Loucy (cell line): ENCODE results near the gene CASQ1.

Experiments
- H2AFZ ChIP-seq: fragments of 200-600 bp; sonication (generic); 2 replicates; pipeline ENCODE4 v1.6.0; 2016; ENCODE audit warnings: antibody characterized with exemption, mild to moderate bottlenecking, low read length, moderate library complexity
- H3F3A ChIP-seq: fragments of 200-600 bp; 2 replicates; pipeline ENCODE4 v1.6.0; 2016; ENCODE audit warnings: antibody characterized with exemption, low read depth, mild to moderate bottlenecking
- H3K27me3 ChIP-seq: fragments of 200-600 bp; sonication (generic); 2 replicates; pipeline ENCODE4 v1.6.1; 2014; ENCODE audit warnings: low read length, mild to moderate bottlenecking; ENCODE audit not compliant: insufficient read depth, poor library complexity, severe bottlenecking
- H3K36me3 ChIP-seq: fragments of 200-600 bp; sonication (generic); 2 replicates; pipeline ENCODE4 v1.6.1; 2016; ENCODE audit warnings: low read length; ENCODE audit not compliant: insufficient read depth
- H3K4me1 ChIP-seq: fragments of 200-600 bp; sonication (generic); 2 replicates; pipeline ENCODE4 v1.5.1; 2014; ENCODE audit warnings: low read length, mild to moderate bottlenecking; ENCODE audit not compliant: insufficient read depth, poor library complexity, severe bottlenecking
- H3K4me2 ChIP-seq: fragments of 200-600 bp; sonication (generic); 2 replicates; pipeline ENCODE4 v1.6.0; 2014; ENCODE audit warnings: antibody characterized with exemption, low read length, low read depth, mild to moderate bottlenecking; ENCODE audit not compliant: poor library complexity, severe bottlenecking
- H3K4me3 ChIP-seq: fragments of 200-600 bp; sonication (generic); 2 replicates; pipeline ENCODE4 v1.5.1; 2014; ENCODE audit warnings: low read length, mild to moderate bottlenecking, mixed read lengths; ENCODE audit not compliant: poor library complexity, severe bottlenecking
- H3K79me2 ChIP-seq: fragments of 200-600 bp; sonication (generic); 2 replicates; pipeline ENCODE4 v1.6.1; 2014; ENCODE audit warnings: low read length; ENCODE audit not compliant: insufficient read depth
- H3K9ac ChIP-seq: fragments of 200-600 bp; sonication (generic); 2 replicates; pipeline ENCODE4 v1.6.0; 2014; ENCODE audit warnings: mild to moderate bottlenecking, low read depth, low read length, moderate library complexity; ENCODE audit not compliant: poor library complexity, severe bottlenecking
- H3K9me2 ChIP-seq: fragments of 200-600 bp; sonication (generic); replicated peaks from 2 replicates; pipeline ENCODE4 v1.6.1; 2016; ENCODE audit warnings: low read depth, low read length, mixed read lengths
- H3K9me3 ChIP-seq: fragments of 200-600 bp; sonication (generic); 2 replicates; pipeline ENCODE4 v1.6.1; 2014; ENCODE audit warnings: mild to moderate bottlenecking, antibody characterized with exemption, low read length, low read depth; ENCODE audit not compliant: insufficient read depth
- H4K20me1 ChIP-seq: fragments of 200-600 bp; sonication (generic); 2 replicates; pipeline ENCODE4 v1.6.0; 2014; ENCODE audit warnings: antibody characterized with exemption, low read length, mild to moderate bottlenecking; ENCODE audit not compliant: insufficient read depth, poor library complexity, severe bottlenecking
- EZH2phosphoT487 ChIP-seq: fragments of 200-600 bp; IDR thresholded peaks from 2 replicates; pipeline ENCODE4 v1.6.1; 2018; ENCODE audit warnings: antibody characterized with exemption, mild to moderate bottlenecking, moderate library complexity, borderline replicate concordance
- TF ChIP-seq, protein P1 (sequence below): fragments of 200-600 bp; sonication (generic); conservative IDR thresholded peaks from 2 replicates; pipeline ENCODE4 v1.5.1; 2014; ENCODE audit warnings: mild to moderate bottlenecking, antibody characterized with exemption, low read length

Gene CASQ1

GRCh38 chr1:160189649-160190625 is at the start of gene CASQ1:
TSS of gene CASQ1 (plus strand) at chr1:160190575. CDS start at chr1:160190752, 177 bp downstream.
- no peaks in the 10 kb centered on the region for H3K9me2 ChIP-seq
- no peaks in the 10 kb centered on the region for H3K27me3 ChIP-seq
- no peak within 1 kb of the TSS for H2AFZ ChIP-seq
- no peaks in the 10 kb centered on the region for H3K9me3 ChIP-seq
- no peaks in the 10 kb centered on the region for H3K4me1 ChIP-seq
- no peaks in the 10 kb centered on the region for H3K36me3 ChIP-seq
- no peaks in the 10 kb centered on the region for H4K20me1 ChIP-seq
- H3F3A ChIP-seq = no peaks in the 10 kb centered on the region
- TF ChIP-seq EZH2phosphoT487 = no peak
- TF ChIP-seq, protein P1, sequence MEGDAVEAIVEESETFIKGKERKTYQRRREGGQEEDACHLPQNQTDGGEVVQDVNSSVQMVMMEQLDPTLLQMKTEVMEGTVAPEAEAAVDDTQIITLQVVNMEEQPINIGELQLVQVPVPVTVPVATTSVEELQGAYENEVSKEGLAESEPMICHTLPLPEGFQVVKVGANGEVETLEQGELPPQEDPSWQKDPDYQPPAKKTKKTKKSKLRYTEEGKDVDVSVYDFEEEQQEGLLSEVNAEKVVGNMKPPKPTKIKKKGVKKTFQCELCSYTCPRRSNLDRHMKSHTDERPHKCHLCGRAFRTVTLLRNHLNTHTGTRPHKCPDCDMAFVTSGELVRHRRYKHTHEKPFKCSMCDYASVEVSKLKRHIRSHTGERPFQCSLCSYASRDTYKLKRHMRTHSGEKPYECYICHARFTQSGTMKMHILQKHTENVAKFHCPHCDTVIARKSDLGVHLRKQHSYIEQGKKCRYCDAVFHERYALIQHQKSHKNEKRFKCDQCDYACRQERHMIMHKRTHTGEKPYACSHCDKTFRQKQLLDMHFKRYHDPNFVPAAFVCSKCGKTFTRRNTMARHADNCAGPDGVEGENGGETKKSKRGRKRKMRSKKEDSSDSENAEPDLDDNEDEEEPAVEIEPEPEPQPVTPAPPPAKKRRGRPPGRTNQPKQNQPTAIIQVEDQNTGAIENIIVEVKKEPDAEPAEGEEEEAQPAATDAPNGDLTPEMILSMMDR = no peak
- no peak within 1 kb of the TSS for H3K4me3 ChIP-seq
- H3K4me2 ChIP-seq = no peak within 1 kb of the TSS
- no peak within 1 kb of the TSS for H3K9ac ChIP-seq
- no peaks in the 10 kb centered on the region for H3K79me2 ChIP-seq

DNA sequence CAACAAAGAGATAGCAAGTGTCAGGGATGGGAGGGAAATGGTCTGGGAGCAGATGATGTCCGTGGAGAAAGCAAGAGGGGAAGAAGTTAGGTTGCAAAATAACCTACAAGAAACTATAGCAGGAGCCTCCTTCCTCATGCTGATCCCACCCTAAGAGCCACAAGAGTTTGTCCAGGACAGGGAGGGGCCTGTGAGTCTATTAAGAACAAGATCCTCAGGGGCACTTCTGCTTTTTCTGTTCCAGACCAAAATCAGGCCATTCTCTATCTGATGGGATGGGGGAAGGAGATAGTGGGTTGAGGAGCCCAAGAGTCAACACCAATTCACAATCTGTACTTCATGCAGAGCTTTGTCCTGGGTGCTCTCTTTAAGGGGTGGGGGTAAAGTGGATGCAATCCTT is 46.7 kb upstream of the CASQ1 start:
- H3F3A ChIP-seq = no peaks in the 10 kb centered on the region
- H3K4me1 ChIP-seq = no peaks in the 10 kb centered on the region
- no peak overlapping the region for H3K4me2 ChIP-seq
- no peak overlapping the region for H3K9ac ChIP-seq
- no peaks in the 10 kb centered on the region for H3K9me3 ChIP-seq
- H3K9me2 ChIP-seq = no peaks in the 10 kb centered on the region
- TF ChIP-seq, protein P1 = no peak
- TF ChIP-seq EZH2phosphoT487 = no peak
- no peak overlapping the region for H2AFZ ChIP-seq
- no peaks in the 10 kb centered on the region for H3K79me2 ChIP-seq
- no peaks in the 10 kb centered on the region for H4K20me1 ChIP-seq
- no peaks in the 10 kb centered on the region for H3K27me3 ChIP-seq
- H3K36me3 ChIP-seq = no peaks in the 10 kb centered on the region
- H3K4me3 ChIP-seq = no peak overlapping the region

GRCh38 chr1:160144921-160145320 is 45.5 kb upstream of the CASQ1 start:
- Histone ChIP-seq H3K27me3 (no peaks in the 10 kb centered on the region), H2AFZ (no peak overlapping the region), H3K4me2 (no peak overlapping the region), H3K36me3 (no peaks in the 10 kb centered on the region), H3K9me3 (no peaks in the 10 kb centered on the region), H3K4me3 (no peak overlapping the region), H3F3A (no peaks in the 10 kb centered on the region), H3K4me1 (no peaks in the 10 kb centered on the region), H3K9me2 (no peaks in the 10 kb centered on the region), H4K20me1 (no peaks in the 10 kb centered on the region), H3K9ac (no peak overlapping the region), H3K79me2 (no peaks in the 10 kb centered on the region)
- TF ChIP-seq EZH2phosphoT487 = no peak
- TF ChIP-seq, protein P1 = no peak
